Esophagus squamous epithelium (tissue), 5 donors: ENCODE measurements around the gene UBTD1. TPM values are rescaled to one million over a fixed set of nuclear protein-coding genes. Genes with fewer than 3 reads are reported as not detected.

Experiments used
- DNase-seq: peaks from one replicate; lab custom pipeline; 2025; lab: John Stamatoyannopoulos, UW
- H3K27ac ChIP-seq, 4 donors: fragments of 200-600 bp; sonication (generic); one replicate each; pipeline ENCODE4 v1.5.1; 2016 to 2019; ENCODE audit warnings: mild to moderate bottlenecking in 1 of 4
- H3K27me3 ChIP-seq, 4 donors: fragments of 200-600 bp; sonication (generic); 1 replicate in 3 of 4; 2 replicates in 1 of 4; pipeline versions ENCODE4 v1.5.1 to v1.6.0; 2017 to 2021; ENCODE audit warnings: antibody characterized with exemption in 1 of 4
- H3K36me3 ChIP-seq, 3 donors: fragments of 200-600 bp; sonication (generic); one replicate each; pipeline ENCODE4 v1.5.1; 2016 to 2019
- H3K4me1 ChIP-seq, 3 donors: fragments of 200-600 bp; sonication (generic); one replicate each; pipeline ENCODE4 v1.5.1; 2017 to 2019
- H3K4me3 ChIP-seq, 4 donors: fragments of 200-600 bp; sonication (generic); 1 replicate in 3 of 4; 2 replicates in 1 of 4; pipeline ENCODE4 v1.5.1; 2016 to 2019; ENCODE audit warnings: mild to moderate bottlenecking in 2 of 4, moderate library complexity in 1 of 4
- H3K9me3 ChIP-seq, 3 donors: fragments of 200-600 bp; sonication (generic); one replicate each; pipeline ENCODE4 v1.5.1; 2016 to 2019
- POLR2A ChIP-seq, 4 donors: fragments of 450-650 bp; IDR thresholded peaks; one replicate each; pipeline ENCODE4 v1.6.1; 2017; ENCODE audit warnings: antibody characterized with exemption in 4 of 4, mild to moderate bottlenecking in 4 of 4, moderate library complexity in 3 of 4
- WGBS, 2 donors: methylation state at CpG; one replicate each; pipeline ENCODE4 v1.1.5; 2018; 5-methylcytosine and 5-hydroxymethylcytosine counted together
- intact Hi-C: fragments of 100-400 bp; cut with DNase I; formaldehyde crosslinking; loops from one replicate; pipeline ENCODE4 v1.15.0; 2022
- total RNA-seq, 4 donors: library from RNA; depleted of rRNA; stranded (reverse); fragments of >200 nt; gene quantifications; one replicate each; pipeline ENCODE4 v1.1.0, GENCODE V29; 2016
- TF ChIP-seq, protein P1 (sequence below), 6 experiments: fragments of 450-650 bp in 4 of 6; fragments of 200-600 bp in 2 of 6; sonication (generic) in 2 of 6; IDR thresholded peaks; one replicate each; pipeline ENCODE4 v1.5.1; 2016 to 2019; ENCODE audit warnings: antibody characterized with exemption in 6 of 6, mild to moderate bottlenecking in 4 of 6, moderate library complexity in 4 of 6
- donor health status: DM: yes; HTN: yes; CAD: no.

Gene UBTD1
- total RNA-seq, 4 donors from 2014 or later, result 4.3 to 8.5 (median 5.8) TPM

DNA sequence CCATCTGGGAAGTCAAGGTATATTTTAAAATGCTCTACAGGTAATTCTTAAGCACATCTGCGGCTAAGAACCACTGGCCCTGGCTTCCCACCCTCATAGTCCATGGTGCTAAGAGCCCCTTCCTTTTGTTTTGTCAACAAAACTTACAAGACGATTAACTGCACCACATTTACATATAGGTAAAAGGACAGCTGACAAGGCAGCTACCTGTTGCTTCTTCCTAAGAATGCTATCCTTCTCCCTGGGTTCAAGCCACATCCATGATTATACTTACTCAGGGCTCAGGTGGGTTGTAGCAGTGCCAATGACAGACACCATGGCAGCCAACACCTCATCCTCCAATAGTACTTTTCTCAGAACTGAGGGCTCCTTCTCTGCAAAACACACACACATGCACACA is 36.4 kb upstream of the UBTD1 start:
- peaks cover 0 to 23% (median 0%) of the 10 kb centered on the region in 3 donors for H3K4me1 ChIP-seq
- TF ChIP-seq POLR2A (IDR thresholded peaks at IDR 0.05), result no peak
- TF ChIP-seq, protein P1, sequence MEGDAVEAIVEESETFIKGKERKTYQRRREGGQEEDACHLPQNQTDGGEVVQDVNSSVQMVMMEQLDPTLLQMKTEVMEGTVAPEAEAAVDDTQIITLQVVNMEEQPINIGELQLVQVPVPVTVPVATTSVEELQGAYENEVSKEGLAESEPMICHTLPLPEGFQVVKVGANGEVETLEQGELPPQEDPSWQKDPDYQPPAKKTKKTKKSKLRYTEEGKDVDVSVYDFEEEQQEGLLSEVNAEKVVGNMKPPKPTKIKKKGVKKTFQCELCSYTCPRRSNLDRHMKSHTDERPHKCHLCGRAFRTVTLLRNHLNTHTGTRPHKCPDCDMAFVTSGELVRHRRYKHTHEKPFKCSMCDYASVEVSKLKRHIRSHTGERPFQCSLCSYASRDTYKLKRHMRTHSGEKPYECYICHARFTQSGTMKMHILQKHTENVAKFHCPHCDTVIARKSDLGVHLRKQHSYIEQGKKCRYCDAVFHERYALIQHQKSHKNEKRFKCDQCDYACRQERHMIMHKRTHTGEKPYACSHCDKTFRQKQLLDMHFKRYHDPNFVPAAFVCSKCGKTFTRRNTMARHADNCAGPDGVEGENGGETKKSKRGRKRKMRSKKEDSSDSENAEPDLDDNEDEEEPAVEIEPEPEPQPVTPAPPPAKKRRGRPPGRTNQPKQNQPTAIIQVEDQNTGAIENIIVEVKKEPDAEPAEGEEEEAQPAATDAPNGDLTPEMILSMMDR (IDR thresholded peaks at IDR 0.05), result no peak
- no peak overlapping the region for H3K4me3 ChIP-seq
- 76 to 81% methylated on average over 2 of the region's 2 CpGs for WGBS, 2 donors
- H3K27me3 ChIP-seq, result no peaks in the 10 kb centered on the region
- H3K27ac ChIP-seq, result no peak overlapping the region
- DNase-seq, result no peak
- peaks cover 62 to 100% (median 75%) of the 10 kb centered on the region in 3 donors for H3K36me3 ChIP-seq
- intact Hi-C loops, result loop anchor here (10.0 kb wide), 1 partner anchor 92 kb away; no protein-coding TSS in a partner anchor
- H3K9me3 ChIP-seq, result no peaks in the 10 kb centered on the region

DNA sequence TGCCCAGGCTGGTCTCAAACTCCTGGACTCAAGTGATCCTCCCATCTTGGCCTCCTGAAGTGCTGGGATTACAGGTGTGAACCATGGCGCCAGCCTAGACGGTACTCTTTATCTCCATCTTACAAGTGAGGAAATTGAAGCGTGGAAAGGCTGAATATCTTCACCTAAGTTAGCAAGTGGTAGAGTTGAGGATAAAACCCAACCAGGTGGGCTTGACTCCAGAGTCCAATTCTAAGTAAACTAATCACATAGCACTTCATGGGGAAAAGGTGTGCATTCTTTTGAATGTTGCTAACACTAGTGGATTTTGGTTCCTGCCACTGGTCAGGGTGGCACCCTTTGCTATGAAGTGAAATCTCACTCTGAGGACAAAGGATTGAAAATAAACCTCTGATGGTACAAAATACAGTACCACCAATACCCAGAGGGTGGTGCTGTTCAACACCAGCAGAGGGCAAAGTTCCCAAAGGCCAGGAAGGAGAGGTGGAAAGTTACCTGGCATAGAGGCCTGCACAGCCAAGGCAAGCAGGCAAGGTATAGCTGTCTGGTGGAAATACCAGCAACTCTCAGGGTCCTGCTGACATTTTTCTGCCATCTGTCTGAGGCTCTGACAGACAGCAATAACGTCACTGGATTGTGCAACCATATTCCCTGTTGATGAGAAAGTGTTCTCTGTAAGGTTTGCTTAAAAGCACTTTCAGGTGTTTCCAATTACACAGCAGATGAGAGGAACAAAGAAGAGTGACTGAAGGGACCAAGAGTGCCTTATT is 35.2 kb upstream of the UBTD1 start:
- TF ChIP-seq POLR2A (IDR thresholded peaks at IDR 0.05), result no peak
- TF ChIP-seq, protein P1 (IDR thresholded peaks at IDR 0.05), result peak; percentile 69 to 92 (median 88)
- peaks cover 0 to 35% (median 5%) of the 10 kb centered on the region in 3 donors for H3K4me1 ChIP-seq
- no peak overlapping the region for H3K4me3 ChIP-seq

DNA sequence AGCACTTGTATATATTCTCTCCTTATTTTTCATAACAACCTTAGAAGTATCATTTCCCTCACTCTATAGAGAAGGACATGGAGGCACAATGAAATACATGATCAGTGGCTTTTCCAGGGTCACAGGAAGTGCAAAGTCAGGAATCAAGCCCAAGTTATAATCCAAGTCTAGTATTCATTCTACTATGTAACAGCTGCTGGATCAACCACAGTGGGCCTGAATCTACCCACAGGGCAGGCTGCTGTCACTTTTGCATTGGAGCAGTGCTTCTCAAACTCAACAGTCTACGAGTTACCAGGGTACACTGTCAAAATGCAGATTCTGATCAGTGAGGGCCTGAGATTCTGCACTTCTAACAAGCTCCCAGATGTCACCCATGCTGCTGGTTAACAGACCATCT is 34.5 kb upstream of the UBTD1 start:
- 33 to 60% methylated on average over 1 of the region's 1 CpG for WGBS, 2 donors

More for the DNA sequence above, 35.2 kb upstream of the UBTD1 start:
- no peak for DNase-seq
- intact Hi-C loops, result loop anchor here (10.0 kb wide), 1 partner anchor 91 kb away; no protein-coding TSS in a partner anchor
- Histone ChIP-seq H3K27me3 (no peaks in the 10 kb centered on the region), H3K9me3 (no peaks in the 10 kb centered on the region), H3K27ac (peak overlapping the region in 3 of 4 donors; percentile 39 to 56 (median 55)), H3K36me3 (peaks cover 59 to 100% (median 66%) of the 10 kb centered on the region in 3 donors)
- 13 to 60% methylated on average over 1 to 4 of the region's 4 CpGs for WGBS, 2 donors

DNA sequence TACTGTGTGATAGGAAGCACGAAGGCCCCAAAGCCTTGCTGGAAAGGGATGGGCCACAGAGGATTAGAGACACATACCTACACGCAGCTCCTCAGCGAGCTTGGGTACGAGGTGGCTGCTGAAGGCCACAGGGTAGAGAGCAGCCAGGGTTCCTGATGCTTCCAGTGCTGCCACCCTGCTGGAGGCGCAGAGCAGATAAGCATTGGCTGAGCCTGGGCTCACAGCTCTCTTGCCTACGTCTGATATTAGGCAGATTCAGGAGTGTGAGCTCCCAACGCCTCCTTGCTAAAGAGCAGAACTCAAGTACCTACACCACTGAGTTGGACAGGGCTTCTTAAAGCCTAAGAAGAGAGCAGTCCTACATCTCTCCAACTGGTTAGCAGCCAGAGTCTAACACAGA is 32.7 kb upstream of the UBTD1 start:
- intact Hi-C loops, result loop anchor here (10.0 kb wide), 1 partner anchor 89 kb away; no protein-coding TSS in a partner anchor
- Histone ChIP-seq H3K4me3 (no peak overlapping the region), H3K27me3 (no peaks in the 10 kb centered on the region), H3K27ac (no peak overlapping the region), H3K9me3 (no peaks in the 10 kb centered on the region), H3K36me3 (peaks cover 52 to 100% (median 59%) of the 10 kb centered on the region in 3 donors), H3K4me1 (peaks cover 0 to 40% (median 5%) of the 10 kb centered on the region in 3 donors)
- 92 to 100% methylated on average over 3 to 7 of the region's 7 CpGs for WGBS, 2 donors
- TF ChIP-seq, protein P1 (IDR thresholded peaks at IDR 0.05), result no peak
- no peak for TF ChIP-seq POLR2A (IDR thresholded peaks at IDR 0.05)
- DNase-seq, result no peak

More for the DNA sequence above, 34.5 kb upstream of the UBTD1 start:
- Histone ChIP-seq H3K9me3 (no peaks in the 10 kb centered on the region), H3K36me3 (peaks cover 57 to 100% (median 65%) of the 10 kb centered on the region in 3 donors), H3K4me3 (no peak overlapping the region), H3K4me1 (peaks cover 0 to 40% (median 5%) of the 10 kb centered on the region in 3 donors), H3K27ac (peak overlapping the region in 3 of 4 donors; percentile 39 to 56 (median 55)), H3K27me3 (no peaks in the 10 kb centered on the region)
- intact Hi-C loops, result loop anchor here (10.0 kb wide), 1 partner anchor 91 kb away; no protein-coding TSS in a partner anchor
- TF ChIP-seq POLR2A (IDR thresholded peaks at IDR 0.05), result no peak
- TF ChIP-seq, protein P1 (IDR thresholded peaks at IDR 0.05), result no peak
- no peak for DNase-seq

DNA sequence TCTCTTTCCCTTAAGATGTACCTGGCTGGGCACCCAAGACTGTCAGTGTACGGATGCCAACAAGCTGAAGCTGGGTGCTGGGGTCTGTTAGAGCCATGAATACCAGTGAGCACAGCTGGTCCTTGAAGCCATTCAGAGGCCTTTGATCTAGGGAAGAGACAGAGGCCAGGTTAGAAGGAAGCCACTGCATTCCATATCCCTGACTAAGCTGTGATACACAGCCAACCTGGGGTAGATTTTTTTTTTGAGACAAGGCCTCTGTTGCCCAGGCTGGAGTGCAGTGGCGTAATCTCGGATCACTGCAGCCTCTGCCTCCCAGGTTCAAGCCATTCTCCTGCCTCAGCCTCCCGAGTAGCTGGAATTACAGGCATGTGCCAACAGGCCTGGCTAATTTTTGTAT is 32.0 kb upstream of the UBTD1 start:
- WGBS, 2 donors, result 67 to 73% methylated on average over 1 to 4 of the region's 4 CpGs
- H3K36me3 ChIP-seq, result peaks cover 44 to 100% (median 51%) of the 10 kb centered on the region in 3 donors
- TF ChIP-seq, protein P1 (IDR thresholded peaks at IDR 0.05), result no peak
- TF ChIP-seq POLR2A (IDR thresholded peaks at IDR 0.05), result no peak
- no peaks in the 10 kb centered on the region for H3K9me3 ChIP-seq
- intact Hi-C loops, result loop anchor here (10.0 kb wide), 1 partner anchor 88 kb away; no protein-coding TSS in a partner anchor
- no peak overlapping the region for H3K4me3 ChIP-seq
- DNase-seq, result no peak
- peaks cover 0 to 40% (median 5%) of the 10 kb centered on the region in 3 donors for H3K4me1 ChIP-seq
- no peaks in the 10 kb centered on the region for H3K27me3 ChIP-seq
- H3K27ac ChIP-seq, result no peak overlapping the region
